HG03095 (cell line): Measurements from ENCODE around the gene RPL10.
A peak's percentile ranks its signal among the peaks of the same experiment; 100 is the strongest.
"Not testable (repeated sequence)": the region's sequence is repeated elsewhere in the genome, so short reads cannot be mapped to it uniquely, and the experiment has no call there.

Source experiments
- ATAC-seq: cut with Tn5 transposase; IDR thresholded peaks from one replicate; pipeline ENCODE4 v1.9.1; 2021; ENCODE audit warnings: moderate library complexity; ENCODE audit not compliant: unreplicated experiment

Gene RPL10

GRCh38 chrX:154399527-154400368 is 1.6 kb downstream of the RPL10 start:
- ATAC-seq: no peak

GRCh38 chrX:154400369-154400817 is 2.2 kb downstream of the RPL10 start:
- not testable (repeated sequence) for ATAC-seq

- ATAC-seq: no peak
These were observed 3.0 kb downstream of the RPL10 start for GRCh38 chrX:154401045-154401799.

- no peak for ATAC-seq
These were observed 3.9 kb downstream of the RPL10 start for GRCh38 chrX:154401918-154402621.

- no peak for ATAC-seq
These were observed 4.5 kb downstream of the RPL10 start for GRCh38 chrX:154402622-154403127.

GRCh38 chrX:154403192-154403591 is 5.0 kb downstream of the RPL10 start:
- no peak for ATAC-seq

GRCh38 chrX:154403858-154404257 is 5.7 kb downstream of the RPL10 start:
- no peak for ATAC-seq

- no peak for ATAC-seq
These were observed 6.5 kb downstream of the RPL10 start for GRCh38 chrX:154404625-154405192.

- peak; percentile 4 for ATAC-seq
These were observed 10.6 kb downstream of the RPL10 start for GRCh38 chrX:154408659-154409221.

- ATAC-seq: peak; percentile 48
These were observed 11.2 kb downstream of the RPL10 start, which contains the start of gene DNASE1L1 for GRCh38 chrX:154409222-154409871. Gene DNASE1L1 (minus strand): TSS chrX:154409254. CDS start chrX:154405568, 3,686 bp downstream.

GRCh38 chrX:154411981-154412340 is 13.8 kb downstream of the RPL10 start:
- peak; percentile 55 for ATAC-seq

- ATAC-seq: no peak
These were observed 14.3 kb downstream of the RPL10 start for GRCh38 chrX:154412468-154412867.

- ATAC-seq: no peak
These were observed 15.0 kb downstream of the RPL10 start for GRCh38 chrX:154413142-154413541.

GRCh38 chrX:154417157-154417556 is 19.0 kb downstream of the RPL10 start:
- no peak for ATAC-seq

- no peak for ATAC-seq
These were observed 21.0 kb downstream of the RPL10 start for GRCh38 chrX:154419189-154419588.

- no peak for ATAC-seq
These were observed 21.7 kb downstream of the RPL10 start for GRCh38 chrX:154419688-154420401.

GRCh38 chrX:154420402-154420756 is 22.2 kb downstream of the RPL10 start:
- no peak for ATAC-seq

GRCh38 chrX:154426916-154427770 is 29.0 kb downstream of the RPL10 start:
- no peak for ATAC-seq
